Measurements from ENCODE around the gene SAP25. TPM values are rescaled to one million over a fixed set of nuclear protein-coding genes. Genes with fewer than 3 reads are reported as not detected.

Gene SAP25
- total RNA-seq: 100 to 1,000 TPM in 3 of 5 donors, 10 to 100 TPM in 2; 61.2 to 129 (median 107) TPM
- total RNA-seq (2013): 13.1 TPM
- total RNA-seq: 0 to 0.10 (median 0) reads per million in 29 experiments

DNA sequence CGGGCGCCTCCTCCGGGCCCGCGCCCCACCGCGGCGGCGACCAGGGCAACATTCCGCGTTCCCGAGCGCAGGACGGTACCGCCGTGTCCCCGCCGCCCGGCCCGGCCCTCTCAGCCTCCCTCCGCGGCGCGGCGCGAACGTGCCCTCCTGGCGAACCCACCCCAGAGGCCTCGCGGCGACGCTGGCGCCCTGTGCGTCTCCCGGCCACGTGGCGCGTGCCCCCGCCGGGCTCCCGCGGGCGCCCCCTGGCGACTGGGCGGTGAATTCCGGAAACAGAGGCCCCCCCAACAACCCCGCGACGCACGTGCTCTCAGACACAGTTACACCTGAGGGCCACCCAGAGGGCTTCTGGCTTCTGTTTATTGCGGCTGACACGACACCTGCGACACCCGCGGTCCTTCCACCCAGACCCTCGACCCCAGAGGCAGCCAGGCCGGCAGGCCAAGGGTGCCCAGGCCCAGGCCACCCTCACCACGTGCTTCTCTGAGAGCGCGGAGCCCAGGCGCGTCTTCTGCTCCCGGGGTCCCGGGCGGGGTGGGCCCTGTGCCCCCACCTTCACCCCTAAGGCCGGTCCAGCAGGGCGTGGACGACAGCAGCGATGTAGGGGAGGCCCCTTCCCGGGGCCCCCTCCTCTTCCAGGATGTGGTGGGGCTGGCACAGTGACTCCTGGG lies at the start of gene SAP25:
SAP25 (minus strand) TSS at position 210 of the 671 bp plus-strand sequence; CDS start at position 52, 158 bp downstream.
- ChIA-PET POLR2A (no interaction called here), CTCF (interaction anchor here in 1 of 2 donors (0.5 to 0.6 kb wide), 2 partner anchors 117 kb away, joined by 5 to 6 read pairs; no protein-coding TSS in a partner anchor)
- Histone ChIP-seq H3K27ac (ENCODE audit: low read length) (no peak within 1 kb of the TSS), H3K4me1 (ENCODE audit: control insufficient read depth in 1 of 2, extremely low read depth in 1 of 2, insufficient read depth in 2 of 2, low read length in 2 of 2) (peaks cover 14 to 54% of the 10 kb centered on the region in 2 experiments), H3K4me3 (ENCODE audit: control insufficient read depth in 1 of 2, extremely low read depth in 1 of 2, low read length in 1 of 2) (no peak within 1 kb of the TSS), H3K27me3 (replicated peaks in 1 of 2; ENCODE audit: control insufficient read depth in 2 of 2, extremely low read depth in 1 of 2, insufficient read depth in 2 of 2, low read length in 1 of 2) (peaks cover 0 to 2% of the 10 kb centered on the region in 2 experiments), H3K9me3 (no peaks in the 10 kb centered on the region), H3K36me3 (ENCODE audit: control insufficient read depth in 2 of 2, extremely low read depth in 1 of 2, insufficient read depth in 1 of 2, low read length in 1 of 2) (peaks cover 39 to 62% of the 10 kb centered on the region in 2 donors)
- no peak for DNase-seq
- Mint-ChIP-seq H3K4me1 (peaks cover 21 to 27% (median 27%) of the 10 kb centered on the region in 3 donors), H3K27me3 (no peaks in the 10 kb centered on the region), H3K4me3 (no peak within 1 kb of the TSS), H3K27ac (no peak within 1 kb of the TSS), H3K9me3 (no peaks in the 10 kb centered on the region), H3K36me3 (peaks cover 22% of the 10 kb centered on the region)
- no peak for ATAC-seq (replicated peaks in 1 of 4)
- WGBS (ENCODE audit: insufficient coverage): 96% methylated on average over 68 of the region's 70 CpGs

GRCh38 chr7:100621554-100621953 lies 47.9 kb upstream of the SAP25 start:
- Histone ChIP-seq H3K9me3 (no peaks in the 10 kb centered on the region), H3K27me3 (replicated peaks in 1 of 2; ENCODE audit: control insufficient read depth in 2 of 2, extremely low read depth in 1 of 2, insufficient read depth in 2 of 2, low read length in 1 of 2) (no peaks in the 10 kb centered on the region), H3K36me3 (ENCODE audit: control insufficient read depth in 2 of 2, extremely low read depth in 1 of 2, insufficient read depth in 1 of 2, low read length in 1 of 2) (peaks cover 0 to 3% of the 10 kb centered on the region in 2 donors), H3K27ac (ENCODE audit: low read length) (no peak overlapping the region), H3K4me1 (ENCODE audit: control insufficient read depth in 1 of 2, extremely low read depth in 1 of 2, insufficient read depth in 2 of 2, low read length in 2 of 2) (peaks cover 3 to 11% of the 10 kb centered on the region in 2 experiments), H3K4me3 (ENCODE audit: control insufficient read depth in 1 of 2, extremely low read depth in 1 of 2, low read length in 1 of 2) (no peak overlapping the region)
- WGBS (ENCODE audit: insufficient coverage): 92% methylated on average over 8 of the region's 8 CpGs
- Mint-ChIP-seq H3K4me3 (no peak overlapping the region), H3K27ac (no peak overlapping the region), H3K9me3 (no peaks in the 10 kb centered on the region), H3K4me1 (peaks cover 16 to 18% (median 18%) of the 10 kb centered on the region in 3 donors), H3K27me3 (no peaks in the 10 kb centered on the region), H3K36me3 (peaks cover 8% of the 10 kb centered on the region)
- DNase-seq: no peak
- CTCF ChIA-PET: interaction anchor here in 1 of 2 donors (0.5 kb wide), 1 partner anchor 59 kb away, joined by 8 read pairs; no protein-coding TSS in a partner anchor
- ATAC-seq (replicated peaks in 1 of 4): no peak
- POLR2A ChIA-PET: no interaction called here

DNA sequence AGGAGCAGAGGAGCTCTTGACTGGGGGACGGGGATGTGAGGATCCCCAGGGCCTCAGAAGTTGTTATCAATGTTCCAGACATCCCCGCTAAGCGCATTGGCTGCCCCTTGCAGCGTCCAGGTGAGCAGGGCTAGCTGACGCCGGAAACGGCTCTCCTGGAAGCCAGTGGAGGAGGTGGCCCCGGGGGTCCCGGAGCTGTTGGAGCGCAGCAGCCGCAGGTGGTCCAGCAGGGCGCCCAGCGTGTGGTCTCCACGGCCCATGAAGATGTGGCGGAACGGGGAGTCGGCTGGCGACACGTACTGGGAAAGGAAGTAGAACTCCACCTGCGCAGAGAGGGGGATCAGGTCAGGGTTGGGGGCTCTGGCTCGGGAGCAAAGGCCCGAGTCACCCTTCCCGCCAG lies 47.1 kb upstream of the SAP25 start:
- POLR2A ChIA-PET: no interaction called here
- ATAC-seq (replicated peaks in 1 of 4): no peak
- CTCF ChIA-PET: no interaction called here

DNA sequence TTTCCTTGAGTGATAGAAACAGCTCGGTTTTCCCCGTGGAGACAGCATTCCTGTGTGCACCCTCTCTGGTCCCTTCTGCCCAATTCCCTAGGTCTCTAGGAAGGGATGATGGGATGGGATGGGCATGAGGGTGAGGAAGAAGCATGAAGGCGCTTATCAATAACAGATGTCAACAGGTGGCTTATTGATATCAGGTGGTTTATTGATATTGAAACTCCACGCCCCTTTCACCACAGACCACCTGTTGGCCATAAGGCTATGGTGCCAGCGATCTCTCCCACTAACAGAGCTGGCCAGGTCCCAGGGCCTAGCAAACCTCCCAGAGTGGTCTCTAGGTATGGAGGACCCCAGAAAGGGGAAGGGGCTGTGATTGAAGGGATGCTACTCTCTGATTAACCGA lies 46.5 kb upstream of the SAP25 start:
- Histone ChIP-seq H3K4me3 (ENCODE audit: control insufficient read depth in 1 of 2, extremely low read depth in 1 of 2, low read length in 1 of 2) (no peak overlapping the region), H3K36me3 (ENCODE audit: control insufficient read depth in 2 of 2, extremely low read depth in 1 of 2, insufficient read depth in 1 of 2, low read length in 1 of 2) (peaks cover 0 to 3% of the 10 kb centered on the region in 2 donors), H3K27me3 (replicated peaks in 1 of 2; ENCODE audit: control insufficient read depth in 2 of 2, extremely low read depth in 1 of 2, insufficient read depth in 2 of 2, low read length in 1 of 2) (no peaks in the 10 kb centered on the region), H3K27ac (ENCODE audit: low read length) (no peak overlapping the region), H3K4me1 (ENCODE audit: control insufficient read depth in 1 of 2, extremely low read depth in 1 of 2, insufficient read depth in 2 of 2, low read length in 2 of 2) (no peaks in the 10 kb centered on the region), H3K9me3 (no peaks in the 10 kb centered on the region)
- POLR2A ChIA-PET: interaction anchor here in 1 of 2 donors (0.6 kb wide), 1 partner anchor 50 kb away, joined by 3 read pairs; no protein-coding TSS in a partner anchor
- no peaks in the 10 kb centered on the region for H3K27me3 Mint-ChIP-seq
- WGBS (ENCODE audit: insufficient coverage): 87% methylated on average over 3 of the region's 6 CpGs
- H3K9me3 Mint-ChIP-seq: no peaks in the 10 kb centered on the region
- H3K36me3 Mint-ChIP-seq: peaks cover 8% of the 10 kb centered on the region
- ATAC-seq (replicated peaks in 1 of 4) (no peak), DNase-seq (no peak)
- H3K4me1 Mint-ChIP-seq: peaks cover 4 to 7% (median 6%) of the 10 kb centered on the region in 3 donors
- no peak overlapping the region for H3K4me3 Mint-ChIP-seq
- CTCF ChIA-PET: interaction anchor here in 1 of 2 donors (0.6 kb wide), 1 partner anchor 10 kb away, joined by 3 read pairs; no protein-coding TSS in a partner anchor
- H3K27ac Mint-ChIP-seq: no peak overlapping the region

More for the DNA sequence above, 47.1 kb upstream of the SAP25 start:
- 93% methylated on average over 22 of the region's 23 CpGs for WGBS (ENCODE audit: insufficient coverage)
- Histone ChIP-seq H3K27me3 (replicated peaks in 1 of 2; ENCODE audit: control insufficient read depth in 2 of 2, extremely low read depth in 1 of 2, insufficient read depth in 2 of 2, low read length in 1 of 2) (no peaks in the 10 kb centered on the region), H3K27ac (ENCODE audit: low read length) (no peak overlapping the region), H3K4me1 (ENCODE audit: control insufficient read depth in 1 of 2, extremely low read depth in 1 of 2, insufficient read depth in 2 of 2, low read length in 2 of 2) (peaks cover 0 to 3% of the 10 kb centered on the region in 2 experiments), H3K9me3 (no peaks in the 10 kb centered on the region), H3K36me3 (ENCODE audit: control insufficient read depth in 2 of 2, extremely low read depth in 1 of 2, insufficient read depth in 1 of 2, low read length in 1 of 2) (peaks cover 0 to 3% of the 10 kb centered on the region in 2 donors), H3K4me3 (ENCODE audit: control insufficient read depth in 1 of 2, extremely low read depth in 1 of 2, low read length in 1 of 2) (no peak overlapping the region)
- DNase-seq: no peak
- Mint-ChIP-seq H3K4me1 (peaks cover 8 to 12% (median 10%) of the 10 kb centered on the region in 3 donors), H3K4me3 (no peak overlapping the region), H3K9me3 (no peaks in the 10 kb centered on the region), H3K36me3 (peaks cover 8% of the 10 kb centered on the region), H3K27ac (no peak overlapping the region), H3K27me3 (no peaks in the 10 kb centered on the region)

DNA sequence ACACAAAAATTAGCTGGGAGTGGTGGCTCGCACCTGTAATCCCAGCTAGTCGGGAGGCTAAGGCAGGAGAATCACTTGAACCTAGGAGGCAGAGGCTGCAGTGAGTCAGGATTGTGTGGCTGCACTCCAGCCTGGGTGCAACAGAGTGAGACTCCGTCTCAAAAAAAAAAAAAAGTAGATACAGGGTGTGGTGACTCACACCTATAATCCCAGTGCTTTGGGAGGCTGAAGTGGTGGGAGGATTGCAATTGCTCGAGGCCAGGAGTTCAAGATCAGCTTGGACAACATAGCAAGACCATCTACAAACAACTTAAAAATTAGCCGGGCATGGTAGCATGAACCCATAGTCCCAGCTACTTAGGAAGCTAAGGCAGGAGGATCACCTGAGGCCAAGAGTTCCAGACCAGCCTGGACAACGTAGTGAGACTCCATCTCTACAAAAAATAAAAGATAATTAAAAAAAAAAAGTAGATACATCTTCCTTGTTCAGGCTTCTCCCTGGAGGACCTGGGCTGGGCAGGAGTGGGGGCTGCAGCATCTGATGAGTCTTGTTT lies 40.7 kb upstream of the SAP25 start:
- Mint-ChIP-seq H3K36me3 (peaks cover 3% of the 10 kb centered on the region), H3K4me3 (peak overlapping the region in 1 of 3 donors; percentile 94), H3K27ac (no peak overlapping the region), H3K9me3 (no peaks in the 10 kb centered on the region), H3K4me1 (peaks cover 16 to 29% (median 23%) of the 10 kb centered on the region in 3 donors), H3K27me3 (no peaks in the 10 kb centered on the region)
- peaks cover 7 to 30% of the 10 kb centered on the region in 2 experiments for H3K4me1 ChIP-seq (ENCODE audit: control insufficient read depth in 1 of 2, extremely low read depth in 1 of 2, insufficient read depth in 2 of 2, low read length in 2 of 2)
- no peaks in the 10 kb centered on the region for H3K27me3 ChIP-seq (replicated peaks in 1 of 2; ENCODE audit: control insufficient read depth in 2 of 2, extremely low read depth in 1 of 2, insufficient read depth in 2 of 2, low read length in 1 of 2)
- ChIA-PET POLR2A (interaction anchor here in 1 of 2 donors (1.0 kb wide), 1 partner anchor 55 kb away, joined by 3 read pairs; no protein-coding TSS in a partner anchor), CTCF (interaction anchor here (0.6 to 1.1 kb wide), 4 partner anchors 13 to 91 kb away, joined by 3 to 4 read pairs (median 3); partner anchors contain the start of gene POP7 (in 1 of the 2))
- no peak for ATAC-seq (replicated peaks in 1 of 4)
- H3K9me3 ChIP-seq: no peaks in the 10 kb centered on the region
- no CpG with 5 or more reads among the region's 6 CpGs for WGBS (ENCODE audit: insufficient coverage)
- no peak overlapping the region for H3K27ac ChIP-seq (ENCODE audit: low read length)
- DNase-seq: no peak
- peaks cover 0 to 3% of the 10 kb centered on the region in 2 donors for H3K36me3 ChIP-seq (ENCODE audit: control insufficient read depth in 2 of 2, extremely low read depth in 1 of 2, insufficient read depth in 1 of 2, low read length in 1 of 2)
- H3K4me3 ChIP-seq (ENCODE audit: control insufficient read depth in 1 of 2, extremely low read depth in 1 of 2, low read length in 1 of 2): no peak overlapping the region
